Vagina (tissue), 2 donors: ENCODE data around the gene WASF1.

Experiments
- POLR2A ChIP-seq, 2 donors: fragments of 450-650 bp; IDR thresholded peaks; one replicate each; pipeline ENCODE4 v1.6.1; 2017; ENCODE audit warnings: antibody characterized with exemption in 2 of 2, mild to moderate bottlenecking in 2 of 2, moderate library complexity in 2 of 2
- POLR2AphosphoS5 ChIP-seq, 2 donors: sonication (generic); formaldehyde crosslinking; IDR thresholded peaks; one replicate each; pipeline ENCODE4 v1.9.0; 2017; ENCODE audit warnings: antibody characterized with exemption in 2 of 2, mild to moderate bottlenecking in 2 of 2, low read depth in 1 of 2; ENCODE audit not compliant: insufficient read depth in 1 of 2
- TF ChIP-seq, protein P1 (sequence below), 3 experiments: fragments of 450-650 bp in 2 of 3; fragments of 200-600 bp in 1 of 3; sonication (generic) in 1 of 3; IDR thresholded peaks; one replicate each; pipeline ENCODE4 v1.5.1; 2017 to 2019; ENCODE audit warnings: antibody characterized with exemption in 3 of 3, mild to moderate bottlenecking in 2 of 3, moderate library complexity in 2 of 3

DNA sequence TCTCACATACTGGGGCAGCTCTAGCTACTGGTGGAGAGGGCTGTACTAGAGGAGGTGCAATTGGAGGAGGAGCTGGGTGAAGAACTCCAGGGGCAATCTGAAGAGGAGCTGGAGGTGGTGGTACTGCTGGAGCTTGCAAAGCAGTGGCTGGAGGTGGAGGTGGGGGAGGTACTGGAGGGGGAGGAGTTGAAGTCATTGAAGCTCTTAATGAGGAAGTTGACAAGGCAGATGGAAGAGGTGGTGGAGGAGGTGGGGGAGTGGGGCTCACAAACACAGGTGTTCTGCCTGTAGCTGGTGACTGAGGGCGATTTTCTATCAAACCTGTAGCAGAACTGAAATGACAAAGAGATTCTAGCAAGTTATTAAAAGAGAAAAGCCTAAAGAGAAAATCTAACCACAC, 77.6 kb downstream of the WASF1 start:
- TF ChIP-seq, protein P1, sequence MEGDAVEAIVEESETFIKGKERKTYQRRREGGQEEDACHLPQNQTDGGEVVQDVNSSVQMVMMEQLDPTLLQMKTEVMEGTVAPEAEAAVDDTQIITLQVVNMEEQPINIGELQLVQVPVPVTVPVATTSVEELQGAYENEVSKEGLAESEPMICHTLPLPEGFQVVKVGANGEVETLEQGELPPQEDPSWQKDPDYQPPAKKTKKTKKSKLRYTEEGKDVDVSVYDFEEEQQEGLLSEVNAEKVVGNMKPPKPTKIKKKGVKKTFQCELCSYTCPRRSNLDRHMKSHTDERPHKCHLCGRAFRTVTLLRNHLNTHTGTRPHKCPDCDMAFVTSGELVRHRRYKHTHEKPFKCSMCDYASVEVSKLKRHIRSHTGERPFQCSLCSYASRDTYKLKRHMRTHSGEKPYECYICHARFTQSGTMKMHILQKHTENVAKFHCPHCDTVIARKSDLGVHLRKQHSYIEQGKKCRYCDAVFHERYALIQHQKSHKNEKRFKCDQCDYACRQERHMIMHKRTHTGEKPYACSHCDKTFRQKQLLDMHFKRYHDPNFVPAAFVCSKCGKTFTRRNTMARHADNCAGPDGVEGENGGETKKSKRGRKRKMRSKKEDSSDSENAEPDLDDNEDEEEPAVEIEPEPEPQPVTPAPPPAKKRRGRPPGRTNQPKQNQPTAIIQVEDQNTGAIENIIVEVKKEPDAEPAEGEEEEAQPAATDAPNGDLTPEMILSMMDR (IDR thresholded peaks at IDR 0.05): no peak
- TF ChIP-seq POLR2AphosphoS5 (IDR thresholded peaks at IDR 0.05; ENCODE audit: insufficient read depth in 1 of 2, low read depth in 1 of 2) (no peak), POLR2A (IDR thresholded peaks at IDR 0.05) (no peak)
